ENCODE data around the gene CYP4F8. TPM values are rescaled to one million over a fixed set of nuclear protein-coding genes. Genes with fewer than 3 reads are reported as not detected.
"Not testable (repeated sequence)": the region's sequence is repeated elsewhere in the genome, so short reads cannot be mapped to it uniquely, and the experiment has no call there.

The CYP4F8 gene
- total RNA-seq (2014; rRNA removed; shearing (Covaris generic)) = not detected in 2 replicates

GRCh38 chr19:15614507-15615379 is at the start of gene CYP4F8:
CYP4F8 (plus strand) TSS chr19:15615218; CDS start chr19:15615617, 399 bp downstream.
- peak; percentile 36 for DNase-seq (ENCODE audit: low read depth)

- DNase-seq (ENCODE audit: low read depth) = no peak
Observed at GRCh38 chr19:15570420-15570819, 44.6 kb upstream of the CYP4F8 start.

GRCh38 chr19:15575406-15575805 is 39.6 kb upstream of the CYP4F8 start:
- no peak for DNase-seq (ENCODE audit: low read depth)

GRCh38 chr19:15576526-15577156 is 38.4 kb upstream of the CYP4F8 start:
- DNase-seq (ENCODE audit: low read depth) = no peak

- no peak for DNase-seq (ENCODE audit: low read depth)
Observed at GRCh38 chr19:15577184-15577771, 37.7 kb upstream of the CYP4F8 start.

- no peak for DNase-seq (ENCODE audit: low read depth)
Observed at GRCh38 chr19:15583346-15583745, 31.7 kb upstream of the CYP4F8 start.

- no peak for DNase-seq (ENCODE audit: low read depth)
Observed at GRCh38 chr19:15584095-15584494, 30.9 kb upstream of the CYP4F8 start.

- peak; percentile 57 for DNase-seq (ENCODE audit: low read depth)
Observed at GRCh38 chr19:15584541-15585115, 30.4 kb upstream of the CYP4F8 start.

GRCh38 chr19:15587663-15588062 is 27.4 kb upstream of the CYP4F8 start:
- no peak for DNase-seq (ENCODE audit: low read depth)

GRCh38 chr19:15588265-15588664 is 26.8 kb upstream of the CYP4F8 start:
- DNase-seq (ENCODE audit: low read depth) = no peak

GRCh38 chr19:15589760-15590451 is 25.1 kb upstream of the CYP4F8 start:
- no peak for DNase-seq (ENCODE audit: low read depth)

GRCh38 chr19:15591796-15592195 is 23.2 kb upstream of the CYP4F8 start:
- no peak for DNase-seq (ENCODE audit: low read depth)

GRCh38 chr19:15592506-15592905 is 22.5 kb upstream of the CYP4F8 start:
- DNase-seq (ENCODE audit: low read depth) = peak; percentile 19

- peak; percentile 87 for DNase-seq (ENCODE audit: low read depth)
Observed at GRCh38 chr19:15593766-15594165, 21.3 kb upstream of the CYP4F8 start.

GRCh38 chr19:15595069-15595468 is 19.9 kb upstream of the CYP4F8 start:
- peak; percentile 92 for DNase-seq (ENCODE audit: low read depth)

- DNase-seq (ENCODE audit: low read depth) = not testable (repeated sequence)
Observed at GRCh38 chr19:15607978-15608925, 6.8 kb upstream of the CYP4F8 start.

- no peak for DNase-seq (ENCODE audit: low read depth)
Observed at GRCh38 chr19:15609261-15609660, 5.8 kb upstream of the CYP4F8 start.

- DNase-seq (ENCODE audit: low read depth) = no peak
Observed at GRCh38 chr19:15612342-15612741, 2.7 kb upstream of the CYP4F8 start.

- DNase-seq (ENCODE audit: low read depth) = no peak
Observed at GRCh38 chr19:15613338-15613737, 1.7 kb upstream of the CYP4F8 start.

- DNase-seq (ENCODE audit: low read depth) = no peak
Observed at GRCh38 chr19:15615526-15615925, 508 bp downstream of the CYP4F8 start.

- DNase-seq (ENCODE audit: low read depth) = no peak
Observed at GRCh38 chr19:15616183-15616582, 1.2 kb downstream of the CYP4F8 start.
